HFFc6 (cell line): Measurements from ENCODE around the gene KRT79. TPM values are rescaled to one million over a fixed set of nuclear protein-coding genes. Genes with fewer than 3 reads are reported as not detected.
"Not testable (repeated sequence)": the region's sequence is repeated elsewhere in the genome, so short reads cannot be mapped to it uniquely, and the experiment has no call there.

ENCODE experiments used
- DNase-seq: peaks from one replicate; pipeline ENCODE4 v3.0.0-alpha.2; 2018
- H3K27ac Mint-ChIP-seq: 2 replicates; pipeline ENCODE4 v1.8.0; 2020; ENCODE audit warnings: mild to moderate bottlenecking, mixed read lengths
- H3K27me3 Mint-ChIP-seq: 2 replicates; pipeline ENCODE4 v1.8.0; 2021; ENCODE audit warnings: mild to moderate bottlenecking, moderate library complexity, mixed read lengths; ENCODE audit not compliant: insufficient read depth
- H3K36me3 Mint-ChIP-seq: 2 replicates; pipeline ENCODE4 v1.8.0; 2021; ENCODE audit warnings: low read depth, mixed read lengths
- H3K4me1 Mint-ChIP-seq: 2 replicates; pipeline ENCODE4 v1.8.0; 2020; ENCODE audit warnings: low read depth, mixed read lengths
- H3K4me3 Mint-ChIP-seq: 2 replicates; pipeline ENCODE4 v1.8.0; 2020; ENCODE audit warnings: mild to moderate bottlenecking, moderate library complexity, mixed read lengths
- H3K9me3 Mint-ChIP-seq: 2 replicates; pipeline ENCODE4 v1.8.0; 2020; ENCODE audit warnings: mild to moderate bottlenecking, mixed read lengths
- total RNA-seq, 6 experiments: library from RNA; stranded (reverse); fragmentation: NEBNext Ultra II Directional; extraction: Animal tissue kit (Norgen Biotek cat#: 25700); gene quantifications; 2 replicates in 1 of 6; 3 replicates in 5 of 6; pipeline ENCODE4 v1.2.3, GENCODE V29; 2021
- TF ChIP-seq, protein P1 (sequence below): fragments of 200-600 bp; sonication (generic); IDR thresholded peaks from 2 replicates; pipeline ENCODE4 v1.5.0; 2021; ENCODE audit warnings: antibody characterized with exemption, mild to moderate bottlenecking

Gene KRT79
- total RNA-seq, 6 experiments from 2014 or later = not detected

DNA sequence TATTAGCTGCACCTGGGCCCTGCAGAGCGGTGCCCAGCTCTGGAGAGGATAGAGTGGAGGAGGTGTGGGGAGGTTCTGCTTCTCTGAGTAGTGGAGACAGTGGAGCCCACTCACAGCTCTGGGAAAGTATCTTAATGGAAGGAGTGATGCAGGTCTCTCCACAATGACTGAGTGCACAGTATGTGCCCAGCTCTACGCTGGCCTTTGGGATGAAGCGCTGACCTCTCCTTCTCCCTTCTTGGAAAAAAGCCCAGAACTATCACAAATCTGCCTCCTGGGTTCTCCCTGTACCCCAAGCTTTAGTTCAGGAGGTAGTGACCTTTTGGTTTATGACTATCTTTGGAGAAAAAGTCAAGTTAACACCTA lies 37.7 kb downstream of the KRT79 start:
- Mint-ChIP-seq H3K27ac (no peak overlapping the region), H3K36me3 (no peaks in the 10 kb centered on the region), H3K4me3 (no peak overlapping the region), H3K9me3 (no peaks in the 10 kb centered on the region), H3K27me3 (peaks cover 15% of the 10 kb centered on the region), H3K4me1 (peaks cover 61% of the 10 kb centered on the region)
- DNase-seq = no peak
- TF ChIP-seq, protein P1, sequence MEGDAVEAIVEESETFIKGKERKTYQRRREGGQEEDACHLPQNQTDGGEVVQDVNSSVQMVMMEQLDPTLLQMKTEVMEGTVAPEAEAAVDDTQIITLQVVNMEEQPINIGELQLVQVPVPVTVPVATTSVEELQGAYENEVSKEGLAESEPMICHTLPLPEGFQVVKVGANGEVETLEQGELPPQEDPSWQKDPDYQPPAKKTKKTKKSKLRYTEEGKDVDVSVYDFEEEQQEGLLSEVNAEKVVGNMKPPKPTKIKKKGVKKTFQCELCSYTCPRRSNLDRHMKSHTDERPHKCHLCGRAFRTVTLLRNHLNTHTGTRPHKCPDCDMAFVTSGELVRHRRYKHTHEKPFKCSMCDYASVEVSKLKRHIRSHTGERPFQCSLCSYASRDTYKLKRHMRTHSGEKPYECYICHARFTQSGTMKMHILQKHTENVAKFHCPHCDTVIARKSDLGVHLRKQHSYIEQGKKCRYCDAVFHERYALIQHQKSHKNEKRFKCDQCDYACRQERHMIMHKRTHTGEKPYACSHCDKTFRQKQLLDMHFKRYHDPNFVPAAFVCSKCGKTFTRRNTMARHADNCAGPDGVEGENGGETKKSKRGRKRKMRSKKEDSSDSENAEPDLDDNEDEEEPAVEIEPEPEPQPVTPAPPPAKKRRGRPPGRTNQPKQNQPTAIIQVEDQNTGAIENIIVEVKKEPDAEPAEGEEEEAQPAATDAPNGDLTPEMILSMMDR = no peak

DNA sequence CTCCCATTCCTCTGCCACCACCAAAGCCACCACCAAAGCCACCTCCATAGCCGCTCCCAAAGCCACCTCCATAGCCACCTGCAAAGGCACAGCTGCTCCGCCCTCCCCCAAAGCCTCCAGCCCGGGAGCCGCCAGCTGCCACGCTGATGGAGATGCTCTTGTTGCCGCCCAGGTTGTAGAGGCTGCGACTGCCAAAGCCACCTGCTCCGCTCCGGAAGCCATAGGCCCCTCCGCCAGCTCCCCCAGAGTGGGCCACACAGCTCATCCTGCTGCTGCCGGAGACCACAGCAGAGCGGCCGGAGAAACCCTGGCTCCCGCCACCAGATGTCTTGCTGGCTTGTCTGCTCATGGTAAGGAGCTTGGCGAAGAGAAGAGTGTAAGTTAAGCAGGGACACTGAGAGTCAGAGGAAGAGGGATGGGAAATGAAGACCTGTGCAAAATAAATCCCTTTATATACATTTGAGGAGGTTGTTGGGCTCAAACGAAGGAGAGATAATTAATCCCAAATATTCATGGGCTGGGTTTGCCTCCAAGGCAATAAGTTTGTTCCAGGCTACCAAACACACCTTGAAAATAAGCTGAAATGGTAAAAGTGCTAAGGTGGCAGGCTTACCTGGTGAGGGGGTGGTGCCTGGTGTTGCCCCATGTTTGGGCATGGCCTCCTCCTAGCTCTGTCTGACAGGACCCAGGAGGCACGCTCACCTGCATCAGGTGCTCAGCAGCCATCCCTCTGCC lies 38.2 kb downstream of the KRT79 start, which contains the start of gene KRT3:
TSS of gene KRT3 (minus strand) at position 424 of the 735 bp plus-strand sequence. CDS start at position 349, 75 bp downstream.
- no peak for DNase-seq
- Mint-ChIP-seq H3K36me3 (no peaks in the 10 kb centered on the region), H3K4me1 (peaks cover 59% of the 10 kb centered on the region), H3K4me3 (no peak within 1 kb of the TSS), H3K9me3 (no peaks in the 10 kb centered on the region), H3K27me3 (peaks cover 14% of the 10 kb centered on the region), H3K27ac (no peak within 1 kb of the TSS)
- TF ChIP-seq, protein P1 = no peak

DNA sequence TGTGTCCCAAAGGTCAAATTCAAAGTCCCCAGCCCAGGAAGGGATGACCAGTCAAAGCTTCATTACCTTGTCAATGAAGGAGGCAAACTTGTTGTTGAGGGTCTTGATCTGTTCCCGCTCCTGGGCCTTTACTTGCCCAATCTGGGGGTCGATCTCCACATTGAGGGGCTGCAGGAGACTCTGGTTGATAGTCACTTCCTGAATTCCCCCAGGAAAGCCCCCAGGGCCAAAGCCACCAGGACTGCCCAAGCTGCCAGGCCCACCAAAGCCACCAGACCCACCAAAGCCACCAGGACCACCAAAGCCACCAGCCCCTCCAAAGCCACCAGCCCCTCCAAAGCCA lies 38.8 kb downstream of the KRT79 start:
- peaks cover 14% of the 10 kb centered on the region for H3K27me3 Mint-ChIP-seq
- not testable (repeated sequence) for H3K4me3 Mint-ChIP-seq, H3K36me3 Mint-ChIP-seq, H3K9me3 Mint-ChIP-seq, DNase-seq, H3K27ac Mint-ChIP-seq
- peaks cover 54% of the 10 kb centered on the region for H3K4me1 Mint-ChIP-seq

DNA sequence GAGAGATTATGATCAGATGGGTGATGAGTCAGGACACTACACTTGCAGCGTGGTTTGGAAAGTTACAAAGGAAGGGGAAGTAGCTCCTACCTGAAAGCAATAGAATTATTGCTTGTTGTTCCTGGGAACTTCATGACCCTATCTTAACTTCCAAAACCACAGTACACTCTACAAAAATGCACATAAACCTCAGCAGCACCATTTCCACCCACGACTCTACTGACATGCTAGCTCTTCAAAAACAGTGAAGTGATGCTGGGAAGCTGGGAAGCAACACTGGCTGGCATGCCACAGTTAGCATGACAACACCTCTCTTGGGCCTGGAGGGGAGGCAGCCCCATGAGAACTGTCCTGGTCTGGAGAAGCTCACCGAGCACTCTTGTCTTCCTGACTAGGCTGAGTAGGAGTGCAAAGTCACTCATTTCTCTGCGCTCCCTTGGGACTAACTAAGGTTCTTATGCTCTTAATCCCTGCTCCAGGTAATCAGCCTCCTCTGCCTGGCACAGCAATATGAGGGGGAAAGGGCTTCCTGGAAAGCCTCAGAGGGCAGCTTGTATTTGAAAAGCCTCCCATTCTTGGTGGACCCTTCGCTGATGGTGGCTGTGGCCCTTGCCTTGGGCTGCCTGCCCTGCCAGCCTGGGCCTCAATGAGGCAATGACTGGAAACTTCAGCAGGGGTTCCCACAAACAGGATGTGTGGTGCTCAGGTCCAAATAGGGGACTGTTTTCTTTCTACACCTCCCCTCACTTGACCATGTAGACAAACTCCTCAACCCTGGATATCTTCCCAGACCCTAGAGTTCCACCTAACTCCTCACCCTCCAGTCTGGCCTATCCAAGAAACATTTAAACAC lies 39.4 kb downstream of the KRT79 start:
- no peaks in the 10 kb centered on the region for H3K36me3 Mint-ChIP-seq
- no peak overlapping the region for H3K27ac Mint-ChIP-seq
- H3K4me3 Mint-ChIP-seq = no peak overlapping the region
- H3K9me3 Mint-ChIP-seq = no peaks in the 10 kb centered on the region
- peaks cover 18% of the 10 kb centered on the region for H3K27me3 Mint-ChIP-seq
- DNase-seq = peak; percentile 68
- peaks cover 48% of the 10 kb centered on the region for H3K4me1 Mint-ChIP-seq
- TF ChIP-seq, protein P1 = no peak

DNA sequence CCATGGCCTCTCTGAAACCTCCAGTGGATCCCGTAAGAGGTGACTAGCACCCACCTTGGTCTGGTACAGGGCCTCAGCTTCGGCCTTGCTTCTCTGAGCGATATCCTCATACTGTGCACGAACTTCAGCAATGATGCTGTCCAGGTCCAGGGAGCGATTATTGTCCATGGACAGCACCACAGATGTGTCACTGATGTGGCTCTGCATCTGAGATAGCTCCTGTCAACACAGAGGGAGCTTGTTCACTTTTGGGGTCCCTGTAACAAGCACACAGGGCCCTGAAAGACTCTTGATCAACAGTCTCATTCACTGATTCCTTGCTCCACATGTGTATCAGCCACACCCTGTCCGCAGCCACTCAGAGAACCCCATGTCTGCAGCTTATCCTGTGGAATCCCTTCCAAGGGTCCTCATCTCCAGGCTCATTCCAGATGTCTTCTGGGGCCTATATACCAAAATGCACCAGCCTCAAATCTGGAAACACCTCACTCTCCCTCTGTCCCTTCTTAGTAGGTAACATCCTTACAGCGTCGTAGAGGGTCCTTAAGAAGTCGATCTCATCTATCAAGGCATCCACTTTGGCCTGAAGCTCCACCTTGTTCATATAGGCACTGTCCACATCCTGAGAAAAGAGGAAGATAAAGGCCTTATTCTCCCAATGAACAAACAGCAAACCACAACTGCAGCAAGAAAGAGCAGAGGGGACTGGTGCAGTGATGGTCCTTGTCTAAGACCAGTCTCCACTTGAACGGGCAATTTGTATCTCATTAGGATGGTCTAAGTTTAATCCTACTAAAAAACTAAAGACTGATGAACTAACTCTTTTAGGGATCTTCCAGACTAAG lies 41.7 kb downstream of the KRT79 start:
- no peak for DNase-seq
- Mint-ChIP-seq H3K36me3 (no peaks in the 10 kb centered on the region), H3K4me3 (no peak overlapping the region), H3K9me3 (no peaks in the 10 kb centered on the region), H3K27ac (no peak overlapping the region), H3K4me1 (peaks cover 25% of the 10 kb centered on the region), H3K27me3 (peaks cover 37% of the 10 kb centered on the region)
- TF ChIP-seq, protein P1 = no peak
